IMR-90 (cell line): Measurements from ENCODE around the gene MLXIPL. TPM values are rescaled to one million over a fixed set of nuclear protein-coding genes. Genes with fewer than 3 reads are reported as not detected.

Source experiments
- ATAC-seq: fragments of 200-7000 bp; cut with Tn5 transposase; 2 replicates; pipeline ENCODE4 v1.9.1; 2020; ENCODE audit warnings: low read depth, mild to moderate bottlenecking, moderate library complexity
- BruUV-seq: library from RNA; stranded (reverse); fragments of 400-500 nt; replicated peaks from 2 replicates; lab custom pipeline; 2021; lab: Mats Ljungman, UMichigan
- CTCF ChIA-PET: fragments of 300-600 bp; formaldehyde crosslinking; extraction: SDS; loops from one replicate; lab custom pipeline; 2021; ENCODE audit warnings: antibody characterized with exemption; lab: Yijun Ruan, JAX
- POLR2A ChIA-PET: fragments of 300-600 bp; sonication (Branson Sonifier 250); formaldehyde crosslinking; loops from one replicate; lab custom pipeline; 2022; ENCODE audit warnings: antibody characterized with exemption; ENCODE audit not compliant: unreplicated experiment; lab: Charles Lee
- DNase-seq: peaks from one replicate; pipeline ENCODE4 v3.0.0; 2013
- H2AFZ ChIP-seq: replicated peaks from 2 replicates; pipeline ENCODE3; 2013; ENCODE audit warnings: low read length, mild to moderate bottlenecking; ENCODE audit not compliant: poor library complexity
- H2AK5ac ChIP-seq: 2 replicates; pipeline ENCODE4 v1.6.1; 2013; ENCODE audit warnings: low read depth, low read length, inconsistent platforms
- H2AK9ac ChIP-seq: replicated peaks from 2 replicates; pipeline ENCODE3; 2013; ENCODE audit warnings: mild to moderate bottlenecking, low read depth, low read length, moderate library complexity; ENCODE audit not compliant: poor library complexity
- H2BK120ac ChIP-seq: 2 replicates; pipeline ENCODE4 v1.6.1; 2013; ENCODE audit warnings: low read depth, low read length, inconsistent platforms
- H2BK15ac ChIP-seq: 3 replicates; pipeline ENCODE4 v1.6.1; 2013; ENCODE audit warnings: low read depth, low read length, inconsistent platforms
- H2BK20ac ChIP-seq: 2 replicates; pipeline ENCODE4 v1.6.1; 2013; ENCODE audit warnings: low read depth, mild to moderate bottlenecking, inconsistent platforms, low read length, moderate library complexity
- H2BK5ac ChIP-seq: 2 replicates; pipeline ENCODE4 v1.6.1; 2013; ENCODE audit warnings: mild to moderate bottlenecking, low read depth, low read length, inconsistent platforms; ENCODE audit not compliant: poor library complexity, severe bottlenecking
- H3K14ac ChIP-seq: replicated peaks from 2 replicates; pipeline ENCODE4 v1.6.1; 2013; ENCODE audit warnings: low read depth, low read length, inconsistent platforms
- H3K18ac ChIP-seq: 2 replicates; pipeline ENCODE4 v1.6.1; 2013; ENCODE audit warnings: low read depth, low read length, control low read depth
- H3K23ac ChIP-seq: 2 replicates; pipeline ENCODE4 v1.6.1; 2013; ENCODE audit warnings: low read depth, low read length, inconsistent platforms
- H3K27ac ChIP-seq: 2 replicates; pipeline ENCODE4 v1.5.1; 2013; ENCODE audit warnings: mild to moderate bottlenecking, control low read depth, low read length; ENCODE audit not compliant: insufficient read depth
- H3K27me3 ChIP-seq: 2 replicates; pipeline ENCODE4 v1.6.1; 2013; ENCODE audit warnings: low read length; ENCODE audit not compliant: control insufficient read depth, insufficient read depth
- H3K36me3 ChIP-seq: 2 replicates; pipeline ENCODE4 v1.6.1; 2013; ENCODE audit warnings: low read length, mixed read lengths; ENCODE audit not compliant: control insufficient read depth, insufficient read depth
- H3K4ac ChIP-seq: 2 replicates; pipeline ENCODE4 v1.6.1; 2013; ENCODE audit warnings: low read depth, low read length, inconsistent platforms
- H3K4me1 ChIP-seq: 2 replicates; pipeline ENCODE4 v1.6.1; 2013; ENCODE audit warnings: low read length, mixed read lengths; ENCODE audit not compliant: control insufficient read depth, insufficient read depth
- H3K4me2 ChIP-seq: 2 replicates; pipeline ENCODE4 v1.6.1; 2013; ENCODE audit warnings: low read depth, mild to moderate bottlenecking, control low read depth, low read length, moderate library complexity
- H3K4me3 ChIP-seq: 2 replicates; pipeline ENCODE4 v1.5.1; 2013; ENCODE audit warnings: low read depth, mild to moderate bottlenecking, control low read depth, low read length, moderate library complexity; ENCODE audit not compliant: insufficient read depth
- H3K56ac ChIP-seq: 2 replicates; pipeline ENCODE4 v1.6.1; 2013; ENCODE audit warnings: low read length, inconsistent platforms; ENCODE audit not compliant: insufficient read depth; ENCODE audit errors: extremely low read depth
- H3K79me1 ChIP-seq, 2 experiments: 2 replicates each; pipeline ENCODE4 v1.6.1; 2013; ENCODE audit warnings: low read length in 2 of 2, inconsistent platforms in 1 of 2, low read depth in 1 of 2
- H3K9ac ChIP-seq: 2 replicates; pipeline ENCODE4 v1.6.1; 2013; ENCODE audit warnings: low read depth, low read length, control low read depth
- H3K9me1 ChIP-seq: 2 replicates; pipeline ENCODE4 v1.6.1; 2013; ENCODE audit warnings: low read length, inconsistent platforms; ENCODE audit not compliant: insufficient read depth
- H3K9me3 ChIP-seq: 2 replicates; pipeline ENCODE4 v1.6.1; 2013; ENCODE audit warnings: low read length; ENCODE audit not compliant: control insufficient read depth, insufficient read depth
- H4K20me1 ChIP-seq: 2 replicates; pipeline ENCODE4 v1.6.1; 2013; ENCODE audit warnings: low read length, inconsistent platforms; ENCODE audit not compliant: insufficient read depth
- H4K5ac ChIP-seq: 2 replicates; pipeline ENCODE4 v1.6.1; 2013; ENCODE audit warnings: mild to moderate bottlenecking, low read depth, low read length, control low read depth
- H4K8ac ChIP-seq, 2 experiments: 2 replicates each; pipeline ENCODE4 v1.6.1; 2013; ENCODE audit warnings: low read depth in 2 of 2, low read length in 2 of 2, control low read depth in 1 of 2, inconsistent platforms in 1 of 2
- H4K91ac ChIP-seq: 2 replicates; pipeline ENCODE4 v1.6.1; 2013; ENCODE audit warnings: low read depth, low read length, inconsistent platforms; ENCODE audit not compliant: insufficient read depth
- BHLHE40 ChIP-seq: fragments of 150-350 bp; IDR thresholded peaks from 2 replicates; pipeline ENCODE4 v1.6.1; 2016; ENCODE audit warnings: mild to moderate bottlenecking, low read depth, low read length
- CEBPB ChIP-seq: IDR thresholded peaks from 2 replicates; pipeline ENCODE4 v1.6.1; 2012; ENCODE audit warnings: low read depth, low read length, improper control_type of control experiment
- CHD1 ChIP-seq: IDR thresholded peaks from 2 replicates; pipeline ENCODE4 v1.6.1; 2012; ENCODE audit warnings: low read depth, low read length, improper control_type of control experiment
- FOS ChIP-seq: fragments of 150-350 bp; IDR thresholded peaks from 2 replicates; pipeline ENCODE4 v1.6.1; 2016; ENCODE audit warnings: low read depth, low read length
- MAFK ChIP-seq: IDR thresholded peaks from 2 replicates; pipeline ENCODE4 v1.6.1; 2012; ENCODE audit warnings: low read depth, low read length, improper control_type of control experiment
- MAZ ChIP-seq: IDR thresholded peaks from 2 replicates; pipeline ENCODE4 v1.6.1; 2012; ENCODE audit warnings: low read depth, mild to moderate bottlenecking, low read length, improper control_type of control experiment, moderate library complexity, borderline replicate concordance
- MXI1 ChIP-seq: IDR thresholded peaks from 2 replicates; pipeline ENCODE4 v1.6.1; 2012; ENCODE audit warnings: low read depth, mild to moderate bottlenecking, low read length, moderate library complexity, borderline replicate concordance
- NFE2L2 ChIP-seq: fragments of 150-350 bp; IDR thresholded peaks from 2 replicates; pipeline ENCODE4 v1.6.1; 2016; ENCODE audit warnings: low read depth, mild to moderate bottlenecking, low read length
- POLR2A ChIP-seq: IDR thresholded peaks from 2 replicates; pipeline ENCODE4 v1.6.1; 2012; ENCODE audit warnings: mild to moderate bottlenecking, low read depth, low read length
- RAD21 ChIP-seq: IDR thresholded peaks from 2 replicates; pipeline ENCODE4 v1.6.1; 2012; ENCODE audit warnings: low read length, improper control_type of control experiment
- RCOR1 ChIP-seq: IDR thresholded peaks from 2 replicates; pipeline ENCODE4 v1.6.1; 2012; ENCODE audit warnings: mild to moderate bottlenecking, low read length, improper control_type of control experiment; ENCODE audit not compliant: insufficient replicate concordance
- RFX5 ChIP-seq: IDR thresholded peaks from 2 replicates; pipeline ENCODE4 v1.8.0; 2012; ENCODE audit warnings: low read depth, mild to moderate bottlenecking, low read length, moderate library complexity
- SMC3 ChIP-seq: fragments of 150-350 bp; IDR thresholded peaks from 2 replicates; pipeline ENCODE4 v1.6.1; 2016; ENCODE audit warnings: low read depth, mild to moderate bottlenecking, antibody characterized with exemption, low read length, moderate library complexity
- WGBS, 2 experiments: methylation state at CpG; one replicate each; pipeline versions ENCODE4 v1.1.5 to v1.1.7; 2013; ENCODE audit warnings: missing lambda C conversion rate in 2 of 2; ENCODE audit not compliant: insufficient read length in 1 of 2; ENCODE audit errors: extremely low coverage in 2 of 2; 5-methylcytosine and 5-hydroxymethylcytosine counted together
- dilution Hi-C: fragments of 300-500 bp; cut with HindIII; formaldehyde crosslinking; loops from one replicate; pipeline ENCODE4 v1.14.3; 2018; ENCODE audit warnings: low sequenced_read_pairs; ENCODE audit not compliant: unreplicated experiment
- in situ Hi-C: fragments of 300-500 bp; cut with MboI; formaldehyde crosslinking; loops from 3 replicates; pipeline ENCODE4 v1.14.3; 2019; ENCODE audit warnings: low sequenced_read_pairs, inconsistent platforms, mixed read lengths
- intact Hi-C: fragments of 100-400 bp; cut with micrococcal nuclease; formaldehyde crosslinking; loops from 2 replicates; pipeline ENCODE4 v1.10.0; 2022
- polyA plus RNA-seq, 3 experiments: library from polyadenylated mRNA; depleted of rRNA; stranded (reverse); fragments of >200 nt; gene quantifications; 2 replicates each; pipeline ENCODE4 v1.2.3, GENCODE V29; 2012; ENCODE audit warnings: low replicate concordance in 1 of 3
- total RNA-seq: library from RNA; depleted of rRNA; stranded (reverse); fragments of >200 nt; gene quantifications from 2 replicates; pipeline ENCODE4 v1.2.3, GENCODE V29; 2012
- TF ChIP-seq, protein P1 (sequence below): conservative IDR thresholded peaks from 2 replicates; pipeline ENCODE4 v1.5.1; 2012; ENCODE audit warnings: mild to moderate bottlenecking, low read depth, low read length, improper control_type of control experiment
- TF ChIP-seq, protein P2 (sequence below): fragments of 150-350 bp; IDR thresholded peaks from 2 replicates; pipeline ENCODE4 v1.6.1; 2017; ENCODE audit warnings: mild to moderate bottlenecking, antibody characterized with exemption, low read length, low read depth
- TF ChIP-seq, protein P3 (sequence below): fragments of 150-350 bp; IDR thresholded peaks from 2 replicates; pipeline ENCODE4 v1.6.1; 2016; ENCODE audit warnings: low read depth, mild to moderate bottlenecking, low read length, moderate library complexity, borderline replicate concordance

MLXIPL gene
- total and polyA plus RNA-seq, 2 of the 4 experiments (the other 2 are of a cell fraction), result not detected

DNA sequence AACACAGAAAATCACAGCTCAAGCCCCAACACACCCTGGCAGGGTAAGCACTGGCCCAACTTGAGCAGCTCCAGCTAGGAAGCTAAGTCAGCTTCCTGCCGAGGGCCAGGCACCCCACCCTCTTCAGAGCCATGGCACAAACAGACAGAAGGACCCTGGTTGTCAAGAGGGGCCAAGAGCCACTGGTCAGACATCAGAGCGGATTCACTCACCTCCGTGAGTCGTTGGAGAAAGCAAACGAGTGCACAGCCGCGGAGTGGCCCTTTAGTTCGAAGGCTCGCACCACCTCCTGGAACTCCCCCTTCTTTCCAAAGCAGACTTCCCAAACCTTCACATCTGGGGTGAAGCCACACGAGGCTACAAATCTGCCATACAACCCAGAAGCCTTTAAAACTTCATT, 53.3 kb downstream of the MLXIPL start:
- Histone ChIP-seq H3K56ac (no peak overlapping the region), H3K27ac (no peak overlapping the region), H3K27me3 (no peaks in the 10 kb centered on the region), H2AFZ (no peak overlapping the region), H3K18ac (no peak overlapping the region), H3K9me1 (peaks cover 18% of the 10 kb centered on the region), H4K8ac (no peak overlapping the region), H3K4me2 (no peak overlapping the region), H2AK9ac (no peak overlapping the region), H4K91ac (no peak overlapping the region), H4K20me1 (peaks cover 30% of the 10 kb centered on the region), H2BK120ac (no peak overlapping the region), H3K9me3 (no peaks in the 10 kb centered on the region), H3K9ac (no peak overlapping the region), H4K5ac (no peak overlapping the region), H2BK20ac (no peak overlapping the region), H3K14ac (no peak overlapping the region), H3K79me1 (peaks cover 24 to 43% of the 10 kb centered on the region in 2 experiments), H2AK5ac (no peak overlapping the region), H3K4me1 (no peaks in the 10 kb centered on the region), H3K23ac (no peak overlapping the region), H2BK15ac (no peak overlapping the region), H3K36me3 (peaks cover 51% of the 10 kb centered on the region), H3K4ac (no peak overlapping the region), H3K4me3 (no peak overlapping the region), H2BK5ac (no peak overlapping the region)
- TF ChIP-seq RCOR1, result no peak
- TF ChIP-seq NFE2L2, result no peak
- no peak for TF ChIP-seq MAFK
- TF ChIP-seq SMC3, result no peak
- no peak for TF ChIP-seq RFX5
- no peak for TF ChIP-seq MXI1
- no peak for TF ChIP-seq BHLHE40
- TF ChIP-seq POLR2A, result no peak
- TF ChIP-seq, protein P1, sequence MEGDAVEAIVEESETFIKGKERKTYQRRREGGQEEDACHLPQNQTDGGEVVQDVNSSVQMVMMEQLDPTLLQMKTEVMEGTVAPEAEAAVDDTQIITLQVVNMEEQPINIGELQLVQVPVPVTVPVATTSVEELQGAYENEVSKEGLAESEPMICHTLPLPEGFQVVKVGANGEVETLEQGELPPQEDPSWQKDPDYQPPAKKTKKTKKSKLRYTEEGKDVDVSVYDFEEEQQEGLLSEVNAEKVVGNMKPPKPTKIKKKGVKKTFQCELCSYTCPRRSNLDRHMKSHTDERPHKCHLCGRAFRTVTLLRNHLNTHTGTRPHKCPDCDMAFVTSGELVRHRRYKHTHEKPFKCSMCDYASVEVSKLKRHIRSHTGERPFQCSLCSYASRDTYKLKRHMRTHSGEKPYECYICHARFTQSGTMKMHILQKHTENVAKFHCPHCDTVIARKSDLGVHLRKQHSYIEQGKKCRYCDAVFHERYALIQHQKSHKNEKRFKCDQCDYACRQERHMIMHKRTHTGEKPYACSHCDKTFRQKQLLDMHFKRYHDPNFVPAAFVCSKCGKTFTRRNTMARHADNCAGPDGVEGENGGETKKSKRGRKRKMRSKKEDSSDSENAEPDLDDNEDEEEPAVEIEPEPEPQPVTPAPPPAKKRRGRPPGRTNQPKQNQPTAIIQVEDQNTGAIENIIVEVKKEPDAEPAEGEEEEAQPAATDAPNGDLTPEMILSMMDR, result no peak
- TF ChIP-seq MAZ, result no peak
- TF ChIP-seq CEBPB, result no peak
- no peak for TF ChIP-seq RAD21
- TF ChIP-seq, protein P2, sequence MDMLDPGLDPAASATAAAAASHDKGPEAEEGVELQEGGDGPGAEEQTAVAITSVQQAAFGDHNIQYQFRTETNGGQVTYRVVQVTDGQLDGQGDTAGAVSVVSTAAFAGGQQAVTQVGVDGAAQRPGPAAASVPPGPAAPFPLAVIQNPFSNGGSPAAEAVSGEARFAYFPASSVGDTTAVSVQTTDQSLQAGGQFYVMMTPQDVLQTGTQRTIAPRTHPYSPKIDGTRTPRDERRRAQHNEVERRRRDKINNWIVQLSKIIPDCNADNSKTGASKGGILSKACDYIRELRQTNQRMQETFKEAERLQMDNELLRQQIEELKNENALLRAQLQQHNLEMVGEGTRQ, result no peak
- TF ChIP-seq, protein P3, sequence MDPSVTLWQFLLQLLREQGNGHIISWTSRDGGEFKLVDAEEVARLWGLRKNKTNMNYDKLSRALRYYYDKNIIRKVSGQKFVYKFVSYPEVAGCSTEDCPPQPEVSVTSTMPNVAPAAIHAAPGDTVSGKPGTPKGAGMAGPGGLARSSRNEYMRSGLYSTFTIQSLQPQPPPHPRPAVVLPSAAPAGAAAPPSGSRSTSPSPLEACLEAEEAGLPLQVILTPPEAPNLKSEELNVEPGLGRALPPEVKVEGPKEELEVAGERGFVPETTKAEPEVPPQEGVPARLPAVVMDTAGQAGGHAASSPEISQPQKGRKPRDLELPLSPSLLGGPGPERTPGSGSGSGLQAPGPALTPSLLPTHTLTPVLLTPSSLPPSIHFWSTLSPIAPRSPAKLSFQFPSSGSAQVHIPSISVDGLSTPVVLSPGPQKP, result no peak
- no peak for TF ChIP-seq CHD1
- TF ChIP-seq FOS, result no peak
- no peak for DNase-seq
- no TSS peak for BruUV-seq
- intact Hi-C loops (no loop called here), in situ Hi-C loops (no loop called here), dilution Hi-C loops (no loop called here)
- CTCF ChIA-PET, result no interaction called here
- WGBS, 2 experiments, result no CpG with 5 or more reads among the region's 10 CpGs
- ATAC-seq, result no peak
- POLR2A ChIA-PET, result no interaction called here
